IPS DF 19.7 (cell line): ENCODE results near the gene APOL1.

Source experiments
- DNase-seq: peaks from one replicate; pipeline ENCODE4 v3.0.0-alpha.2; 2013; ENCODE audit warnings: low read depth, low spot score

The APOL1 gene

DNA sequence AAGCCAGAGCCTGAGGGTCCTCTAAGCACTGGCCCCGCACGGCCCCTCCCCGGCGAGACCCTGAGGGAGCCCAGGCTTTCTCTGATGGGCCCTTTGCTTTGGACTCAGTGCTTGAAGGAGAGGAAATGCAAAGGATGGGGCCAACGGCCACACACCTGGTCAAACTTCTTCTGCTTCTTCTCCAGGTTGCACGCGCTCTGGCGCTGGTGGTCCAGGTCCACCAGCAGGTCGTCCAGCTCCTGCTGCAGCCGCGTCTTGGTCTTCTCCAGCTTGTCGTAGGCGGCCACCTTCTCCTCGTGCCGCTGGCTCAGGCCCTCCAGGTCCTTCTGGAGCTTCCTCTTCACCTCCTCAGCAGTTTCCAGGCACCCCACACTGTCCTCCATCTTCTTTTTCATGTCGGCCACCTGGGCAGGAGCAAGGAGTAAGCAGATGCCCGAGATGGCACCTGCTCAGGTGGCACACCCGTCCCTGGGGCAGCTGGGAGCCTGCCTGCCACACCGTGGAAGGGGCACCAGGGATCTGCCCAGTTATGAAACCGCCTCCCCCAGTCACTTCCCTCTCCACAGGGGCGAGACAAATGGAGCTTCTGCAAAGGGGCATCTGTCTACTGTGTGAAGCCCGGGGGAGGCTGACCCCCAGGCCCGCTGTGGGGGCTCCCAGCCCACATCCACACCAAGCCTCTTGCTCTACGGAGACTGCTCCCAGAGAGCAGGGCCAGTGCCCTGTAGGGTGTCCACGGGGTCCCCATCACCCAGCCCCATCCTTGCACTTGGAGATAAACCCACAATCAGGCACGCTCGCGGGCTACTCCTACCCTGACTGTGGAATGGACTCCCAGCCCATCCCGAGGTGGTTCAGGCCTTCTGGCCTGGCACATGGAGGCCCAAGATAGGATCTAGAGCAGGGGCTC lies 39.2 kb downstream of the APOL1 start:
- DNase-seq = no peak

DNA sequence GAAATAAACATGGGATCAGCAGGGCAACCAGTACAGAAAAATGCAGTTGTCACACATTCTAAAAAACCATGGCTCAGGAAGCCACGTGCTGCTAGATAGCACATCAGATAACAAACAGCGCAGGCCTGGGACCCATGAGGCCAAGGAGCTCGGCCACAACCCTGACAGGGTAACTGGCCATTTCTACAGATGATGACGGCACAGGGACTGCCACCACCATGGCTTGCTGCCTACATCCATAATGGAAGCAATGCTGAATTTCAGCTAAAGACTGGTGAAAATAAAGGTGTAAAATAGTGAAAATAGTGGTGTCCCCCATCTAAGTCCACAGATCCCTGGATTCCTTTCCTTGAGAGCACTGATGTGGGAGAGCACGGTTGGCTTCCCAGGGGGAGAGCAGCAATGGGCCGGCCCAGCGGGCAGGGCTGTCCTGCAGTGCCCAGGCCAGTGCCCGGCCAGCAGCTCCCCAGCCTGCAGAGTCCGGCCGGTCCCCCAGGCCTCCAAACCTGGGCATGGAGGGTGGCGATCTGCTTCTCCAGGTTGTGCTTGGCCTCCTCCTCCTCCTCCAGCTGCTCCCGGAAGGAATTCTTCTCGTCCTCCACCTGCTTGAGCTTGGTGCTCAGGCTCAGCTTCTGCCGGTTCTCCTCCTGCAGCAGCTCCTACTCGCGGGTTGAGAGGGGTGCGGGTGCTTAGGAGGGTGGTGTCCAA lies 40.0 kb downstream of the APOL1 start:
- DNase-seq = no peak

DNA sequence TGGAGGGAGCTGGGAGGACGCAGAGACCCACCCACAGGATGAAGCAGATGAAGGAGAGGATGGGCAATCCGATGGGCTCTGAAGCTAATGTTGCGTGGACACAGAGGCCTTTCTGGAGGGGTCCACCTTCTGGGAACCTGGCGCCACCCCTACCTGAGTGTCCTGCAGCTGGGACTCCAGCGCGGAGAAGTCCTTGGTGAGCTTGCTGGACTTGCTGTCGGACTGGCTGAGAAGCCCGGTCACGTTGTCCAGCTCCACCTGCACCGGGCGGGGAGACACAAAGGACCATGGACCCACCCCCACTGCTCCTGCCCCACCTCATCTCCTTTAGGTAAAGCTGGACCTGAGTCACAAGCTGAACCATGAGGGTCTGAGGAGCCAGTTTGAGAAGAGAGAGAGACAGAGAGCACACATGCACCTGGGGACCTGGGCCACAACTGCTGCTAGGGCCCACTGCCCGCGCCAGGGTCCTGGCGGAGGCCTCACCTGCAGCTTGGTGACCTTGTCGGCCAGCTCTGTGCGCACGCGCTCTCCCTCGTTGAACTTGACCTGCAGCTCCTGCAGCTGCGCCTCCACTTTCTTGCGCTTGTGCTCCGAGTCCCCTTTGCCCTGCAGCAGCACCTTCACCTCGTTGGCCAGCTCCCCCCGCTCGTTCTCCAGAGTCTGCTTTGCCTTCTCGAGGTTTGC lies 40.8 kb downstream of the APOL1 start:
- DNase-seq = no peak

DNA sequence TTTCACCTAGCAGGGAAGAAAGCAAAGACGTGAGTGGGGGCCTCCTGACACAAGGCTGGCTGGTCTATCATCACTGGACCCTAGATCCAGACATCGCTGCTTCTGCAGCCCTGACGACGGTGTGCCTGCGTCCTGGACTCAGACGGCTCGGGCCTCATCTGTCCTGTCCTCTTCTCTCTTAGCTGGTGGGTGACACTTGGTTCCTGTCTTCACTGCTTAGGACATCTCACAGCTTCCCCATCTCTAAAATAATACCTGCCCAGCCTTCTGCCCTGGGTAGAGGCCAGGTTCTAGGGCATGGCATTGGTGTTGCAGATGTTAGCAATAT lies 41.3 kb downstream of the APOL1 start:
- DNase-seq = no peak

DNA sequence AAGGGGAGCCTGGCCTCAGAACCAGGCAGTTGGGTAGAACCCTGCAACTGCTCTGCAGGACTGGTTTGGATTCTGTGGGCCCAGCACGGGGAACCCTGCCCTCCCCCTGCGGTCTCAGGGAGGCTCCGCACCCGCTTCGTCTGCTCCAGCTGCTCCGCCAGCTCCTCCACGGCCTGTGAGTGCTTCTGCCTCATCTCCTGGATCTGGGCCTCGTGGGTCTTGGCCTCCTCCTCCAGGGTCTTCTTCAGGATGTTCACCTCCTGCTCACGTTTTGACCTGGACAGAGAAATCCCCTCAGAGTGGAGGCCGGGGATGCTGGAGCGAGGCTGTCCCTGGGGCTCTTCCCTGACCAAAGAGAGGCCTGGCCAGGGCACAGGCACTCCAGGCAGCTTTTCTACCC lies 41.9 kb downstream of the APOL1 start:
- no peak for DNase-seq

DNA sequence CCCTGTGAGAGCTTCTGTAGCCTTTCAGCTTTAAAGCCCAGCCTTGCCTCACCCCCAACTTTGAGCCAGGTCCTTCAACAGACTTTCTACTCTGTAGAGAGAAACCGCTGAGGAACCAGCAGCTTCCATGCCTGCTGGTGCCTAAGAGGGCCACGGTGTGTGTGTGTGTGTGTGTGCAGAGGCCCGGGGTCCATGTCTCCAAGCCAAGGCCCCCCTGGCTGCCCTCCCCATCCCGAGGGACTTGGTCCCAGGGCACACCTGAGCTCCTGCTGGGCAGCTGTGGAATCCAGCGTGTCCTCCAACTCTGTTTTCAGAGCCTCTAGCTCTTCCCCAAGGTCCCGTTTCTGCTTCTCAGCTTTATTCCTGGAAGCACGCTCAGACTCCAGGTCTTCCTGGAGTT lies 42.3 kb downstream of the APOL1 start:
- DNase-seq = no peak

DNA sequence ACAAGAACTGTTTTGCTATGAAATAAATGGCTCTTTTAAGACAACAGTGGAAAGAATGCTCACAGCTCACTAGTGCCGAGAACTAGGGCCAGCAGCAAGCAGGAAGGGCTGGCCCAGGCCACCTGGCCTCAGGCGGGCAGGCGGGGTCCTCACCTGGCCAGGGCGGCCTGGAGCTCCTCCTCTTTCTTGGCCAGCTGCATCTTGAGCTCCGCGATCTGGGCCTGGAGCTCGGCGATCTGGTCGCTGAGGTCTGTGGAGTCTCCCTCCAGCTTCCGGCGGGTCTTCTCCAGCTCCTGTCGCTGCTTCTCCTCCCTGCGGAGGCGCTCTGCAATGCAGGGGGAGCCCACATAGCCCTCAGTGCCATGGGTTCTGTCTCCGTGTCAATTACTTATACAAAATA lies 43.8 kb downstream of the APOL1 start:
- DNase-seq = no peak

DNA sequence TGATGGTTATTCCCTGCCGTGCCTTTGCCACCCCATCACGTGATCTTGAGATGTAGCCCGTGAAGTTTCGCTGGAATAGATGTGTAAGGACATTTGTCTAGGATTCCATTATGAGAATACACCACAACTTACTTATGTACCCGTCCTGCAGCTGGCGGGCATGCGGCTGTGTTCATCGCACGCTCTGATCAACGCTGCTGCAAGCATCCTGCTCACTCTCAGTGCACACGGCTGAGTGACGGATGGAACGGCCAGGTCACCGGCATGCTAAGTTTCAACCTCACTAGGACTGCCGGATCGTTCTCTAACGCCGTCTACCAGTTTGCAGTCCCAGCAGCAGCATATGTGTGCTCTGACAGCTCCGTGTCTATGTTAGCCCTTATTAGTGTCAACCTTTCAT lies 44.6 kb downstream of the APOL1 start:
- no peak for DNase-seq

DNA sequence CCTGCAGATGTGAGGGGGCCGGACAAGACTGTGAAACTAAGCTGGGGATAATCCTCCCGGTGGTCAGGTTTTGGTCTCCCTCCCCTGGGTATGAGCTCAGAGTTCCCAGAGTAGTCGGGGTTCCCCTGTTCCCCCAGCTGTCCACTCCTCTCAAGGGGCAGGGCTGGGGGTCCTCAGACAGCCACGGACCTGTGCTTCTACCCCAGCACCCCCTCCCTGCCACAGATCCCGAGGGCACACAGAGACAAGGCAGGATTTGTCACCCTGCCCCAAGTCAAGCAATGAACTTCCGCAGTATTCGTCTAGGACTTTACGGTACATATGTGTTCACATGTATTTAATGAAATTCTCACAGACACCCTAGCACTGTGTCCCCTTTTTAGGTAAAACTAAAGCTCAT lies 45.2 kb downstream of the APOL1 start:
- no peak for DNase-seq

DNA sequence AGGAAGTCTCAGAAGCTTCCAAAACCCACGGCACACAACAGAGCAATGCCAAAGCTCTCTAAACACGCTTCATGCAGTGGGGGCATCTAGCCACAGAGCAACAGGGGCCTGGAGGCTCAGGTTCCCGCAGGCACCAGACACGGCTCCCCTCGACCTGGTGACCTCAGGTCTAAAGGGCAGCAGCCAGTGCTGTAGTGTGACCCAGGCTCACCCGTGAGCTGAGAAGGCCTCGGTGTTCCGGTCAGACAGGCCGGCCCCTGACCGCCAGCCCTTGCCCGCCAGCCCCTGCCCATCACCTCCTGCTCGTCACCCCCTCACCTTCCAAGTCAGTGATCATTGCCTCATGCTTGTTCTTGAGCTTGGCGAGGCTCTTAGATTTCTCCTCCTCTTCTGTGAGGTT lies 45.7 kb downstream of the APOL1 start:
- DNase-seq = no peak

DNA sequence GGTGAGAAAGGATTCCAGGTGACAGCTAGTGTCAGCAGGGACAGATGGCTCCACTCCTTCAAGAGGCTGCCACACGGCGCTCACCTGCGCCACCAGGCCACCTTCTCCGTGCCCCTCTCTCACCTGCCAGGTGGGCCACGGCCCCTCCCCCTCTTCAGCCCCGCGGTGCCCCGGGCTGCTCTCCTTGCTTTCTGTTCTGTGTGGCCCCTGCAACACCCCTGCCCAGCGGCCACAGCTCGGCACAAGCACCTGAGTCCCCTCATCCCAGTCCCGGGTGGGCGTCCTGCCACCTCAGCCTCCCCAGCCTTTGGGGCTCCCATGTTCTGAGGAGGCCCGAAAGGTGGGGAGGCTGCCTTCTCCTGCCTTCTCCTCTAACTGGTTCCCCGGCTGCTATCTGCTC lies 46.4 kb downstream of the APOL1 start:
- no peak for DNase-seq

DNA sequence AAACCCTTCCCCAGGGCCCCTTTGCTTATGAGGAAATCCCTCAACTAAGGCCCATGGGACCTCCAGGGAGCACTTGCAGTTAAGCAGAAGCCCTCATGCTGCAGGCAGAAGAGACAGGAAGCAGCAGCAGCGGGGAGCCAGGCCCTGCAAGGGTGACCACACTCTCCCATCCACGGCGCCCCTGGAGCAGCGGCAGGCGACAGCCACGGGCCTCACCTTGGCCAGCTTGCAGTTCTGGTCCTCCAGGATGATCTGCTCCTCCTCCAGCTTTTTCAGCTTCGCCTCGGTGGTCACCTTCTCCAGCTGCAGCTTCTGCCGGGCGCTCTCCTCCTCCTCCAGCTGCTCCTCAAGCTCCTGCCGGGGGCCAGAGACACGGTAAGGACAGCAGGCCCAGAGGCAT lies 47.0 kb downstream of the APOL1 start:
- no peak for DNase-seq

DNA sequence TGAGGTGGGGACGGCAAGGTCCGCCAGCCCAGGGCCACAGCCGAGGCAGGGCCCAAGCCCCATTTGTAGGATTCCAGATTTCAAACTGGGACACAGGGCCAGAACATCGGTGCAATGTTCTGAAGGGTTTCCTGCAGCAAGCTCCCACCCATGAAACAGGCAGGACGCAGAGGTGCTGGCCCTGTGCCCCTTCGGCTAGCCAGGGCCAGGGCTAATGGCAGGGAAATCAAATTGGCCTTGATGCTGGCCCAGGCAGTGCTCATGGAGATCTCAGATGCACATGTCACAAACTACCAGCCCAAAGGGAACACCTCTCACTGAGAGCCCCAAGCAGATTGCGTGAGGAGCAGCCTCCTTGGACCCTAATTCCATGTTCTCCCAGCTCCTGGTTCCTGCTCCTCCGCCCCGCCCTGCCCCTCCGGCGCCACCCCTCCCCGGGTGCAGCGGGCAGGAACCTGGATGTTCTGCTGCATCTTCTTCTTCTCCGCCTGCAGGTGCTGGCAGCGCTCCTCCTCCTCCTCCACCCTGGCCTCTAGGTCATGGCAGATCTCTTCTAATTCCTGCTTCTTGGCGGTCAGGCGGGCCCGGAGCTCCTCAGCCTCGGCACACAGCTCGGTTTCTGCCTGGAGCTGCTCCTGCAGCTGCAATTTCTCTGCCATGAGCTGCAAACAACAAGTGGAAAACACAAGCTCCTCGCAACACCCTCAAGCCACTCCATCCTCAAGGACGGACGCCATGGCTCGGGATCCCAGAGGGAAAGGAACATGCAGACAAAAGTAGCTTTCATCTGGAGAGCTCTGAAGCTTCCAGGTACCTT lies 47.7 kb downstream of the APOL1 start:
- no peak for DNase-seq

DNA sequence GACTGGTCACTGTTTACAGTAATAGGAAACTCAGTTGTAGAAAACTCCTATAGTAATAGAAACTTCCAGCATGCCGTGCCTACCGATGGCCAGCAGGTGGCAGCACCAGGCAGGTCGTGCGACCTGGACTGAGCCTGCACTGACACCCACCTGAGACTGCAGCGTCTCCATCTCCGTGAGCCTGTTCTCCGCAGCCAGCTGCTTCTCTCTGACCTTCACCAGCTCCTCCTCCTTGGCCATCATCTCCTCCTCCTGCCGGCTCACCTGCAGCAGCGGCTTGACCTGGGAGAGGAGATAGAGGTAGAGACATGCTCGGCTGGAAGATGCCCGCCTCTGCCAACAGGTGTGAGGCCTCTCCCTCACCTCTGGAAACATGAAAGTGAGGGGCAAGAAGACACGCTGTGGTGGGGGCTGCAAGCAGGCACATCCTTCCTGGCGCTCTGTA lies 48.5 kb downstream of the APOL1 start:
- peak; percentile 64 for DNase-seq

DNA sequence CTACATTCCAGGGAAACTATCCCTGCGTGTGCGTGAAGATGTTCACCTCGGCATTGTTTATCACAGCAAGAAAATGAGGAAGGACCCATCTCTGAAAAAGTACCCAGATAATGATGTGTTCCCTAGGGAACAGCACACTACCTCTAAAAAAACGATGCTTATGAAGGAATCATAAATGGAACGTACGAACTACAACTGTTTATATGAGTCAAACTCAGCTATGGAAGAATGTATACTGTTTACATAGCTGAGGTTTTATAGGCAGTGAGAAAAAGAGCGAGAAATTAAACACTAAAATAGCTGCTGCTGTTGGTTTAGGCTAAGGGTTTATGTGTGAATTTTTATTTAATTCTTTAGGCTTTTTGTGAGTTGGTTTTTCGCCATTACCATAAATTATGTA lies 48.9 kb downstream of the APOL1 start:
- no peak for DNase-seq

DNA sequence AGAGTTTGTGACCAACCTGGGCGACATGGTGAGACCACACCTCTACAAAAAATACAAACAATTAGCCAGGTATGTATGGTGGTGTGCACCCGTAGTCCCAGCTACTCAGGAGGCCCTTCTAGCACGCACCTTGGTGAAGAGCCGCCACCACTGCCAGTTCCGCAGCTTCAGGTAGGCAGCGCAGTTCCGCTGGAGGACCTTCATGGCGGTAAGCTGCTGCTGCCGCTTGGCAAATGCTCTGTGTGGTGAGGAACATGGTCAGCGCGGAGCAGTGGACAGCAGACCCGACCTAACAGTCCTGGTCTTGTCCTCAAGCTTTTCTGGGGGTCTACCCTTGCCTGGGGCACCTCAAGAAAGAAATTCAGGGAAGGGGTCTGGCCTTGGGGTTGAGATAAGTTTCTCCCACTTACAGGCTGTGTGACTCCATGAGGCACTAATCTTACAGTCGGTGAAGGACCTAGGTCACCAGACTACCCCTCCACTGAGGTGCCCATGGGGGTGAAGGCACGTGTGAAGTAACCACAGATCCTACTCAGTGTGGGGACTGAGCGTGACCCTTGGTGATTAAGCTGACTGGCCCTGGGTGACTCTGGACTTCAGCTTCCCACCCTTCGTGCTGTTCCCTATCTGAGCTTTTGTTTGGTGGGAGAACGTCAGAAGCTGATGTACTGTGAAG lies 49.6 kb downstream of the APOL1 start:
- DNase-seq = no peak

DNA sequence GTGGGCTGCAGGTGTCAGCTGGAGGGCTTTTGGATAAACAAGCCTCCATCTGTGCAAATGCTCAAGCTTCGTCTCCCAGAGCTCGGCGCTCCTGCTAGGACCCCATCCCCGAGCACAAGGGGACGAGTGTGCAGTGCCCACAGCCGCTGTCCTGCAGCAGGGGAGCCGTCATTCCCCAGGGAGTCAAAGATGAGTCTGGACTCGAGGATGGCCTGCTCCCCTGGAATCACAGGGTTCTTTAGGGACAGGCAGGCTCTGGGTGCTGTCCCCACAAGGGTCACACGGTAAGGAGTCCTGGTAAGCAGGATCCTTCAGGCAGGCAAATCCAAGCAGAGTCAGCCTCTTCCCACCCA lies 50.2 kb downstream of the APOL1 start:
- DNase-seq = no peak

DNA sequence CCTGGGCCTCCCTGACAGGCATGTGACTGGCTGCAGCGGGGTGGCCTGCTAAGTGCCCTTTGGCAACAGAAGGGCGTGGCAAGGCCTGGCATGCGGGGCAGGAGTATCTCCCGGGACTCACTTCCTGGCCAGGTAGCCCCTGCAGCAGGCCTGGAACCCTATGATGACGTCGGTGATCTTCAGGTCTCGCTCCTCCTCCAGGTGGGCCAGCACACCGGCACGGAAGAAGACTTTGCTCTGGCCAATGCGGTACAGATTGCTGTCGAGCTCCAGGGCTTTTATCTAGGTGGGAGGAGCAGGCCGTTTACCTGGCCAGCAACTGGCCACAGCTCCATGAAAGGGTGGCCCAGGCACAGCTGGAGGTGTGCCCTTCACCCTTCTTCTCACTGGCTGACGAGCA lies 50.9 kb downstream of the APOL1 start:
- no peak for DNase-seq

DNA sequence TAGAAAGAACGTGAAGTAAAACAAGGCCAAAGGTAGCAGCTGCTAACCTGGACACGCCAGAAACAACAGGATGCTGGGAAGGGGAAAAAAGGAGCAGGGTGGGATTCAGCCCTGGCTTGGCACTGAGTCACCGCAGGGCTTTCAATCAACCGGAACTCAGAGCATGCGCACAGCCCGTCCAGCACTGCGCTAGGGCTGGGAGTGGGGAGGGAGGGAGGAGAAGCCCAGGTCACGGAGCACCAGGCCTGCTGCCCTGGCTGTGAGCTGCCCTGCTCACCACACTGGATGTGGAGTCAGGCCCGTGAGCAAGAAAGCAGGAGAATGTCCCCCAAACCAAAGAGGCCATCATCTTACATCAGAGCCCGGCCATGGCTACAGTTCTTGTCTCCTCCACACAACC lies 51.5 kb downstream of the APOL1 start:
- no peak for DNase-seq

DNA sequence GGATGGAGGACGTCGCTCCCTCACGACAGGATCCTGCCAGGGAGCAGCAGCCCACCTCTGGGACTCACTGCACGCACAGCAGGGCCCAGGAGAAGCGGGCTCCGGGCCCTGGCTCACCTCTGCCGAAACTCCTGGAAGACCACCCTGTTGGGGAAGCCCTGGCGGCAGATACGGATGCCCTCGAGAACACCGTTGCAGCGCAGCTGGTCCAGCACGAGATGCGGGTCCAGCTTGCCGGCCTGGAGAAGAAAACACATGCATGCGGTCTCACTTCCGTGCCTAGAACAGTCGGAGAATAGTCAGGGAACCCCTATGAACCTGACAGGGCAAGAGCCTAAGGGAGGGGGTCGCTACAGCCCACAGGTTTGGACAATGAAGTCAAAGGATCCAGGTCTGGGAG lies 52.9 kb downstream of the APOL1 start:
- DNase-seq = no peak

DNA sequence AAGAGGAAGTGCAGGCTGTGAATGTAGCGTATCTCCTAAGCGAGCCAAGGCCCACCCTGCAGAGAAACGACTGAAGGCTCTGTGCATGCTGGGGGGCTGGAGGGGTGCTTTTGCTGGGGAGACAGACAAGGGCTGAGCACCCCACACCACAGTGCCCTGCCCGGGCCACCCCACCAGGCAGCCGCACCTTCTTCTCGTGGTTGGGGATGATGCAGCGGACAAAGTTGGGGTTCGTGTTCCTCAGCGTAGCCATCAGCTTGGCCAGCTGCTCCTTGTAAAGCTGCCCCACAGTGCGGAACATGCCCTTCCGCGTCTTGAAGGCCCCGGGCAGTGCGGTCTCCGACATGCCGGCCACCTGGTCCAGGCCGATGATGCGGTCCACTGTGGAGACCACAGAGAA lies 53.3 kb downstream of the APOL1 start:
- DNase-seq = no peak
